DND-41 (cell line): ENCODE measurements around the gene NLRP6.

Source experiments
- EZH2 ChIP-seq: IDR thresholded peaks from 3 replicates; pipeline ENCODE4 v1.6.1; 2012; ENCODE audit warnings: borderline replicate concordance, low read depth, mild to moderate bottlenecking, moderate library complexity, low read length, inconsistent platforms; ENCODE audit not compliant: severe bottlenecking
- TF ChIP-seq, protein P1 (sequence below): IDR thresholded peaks from 2 replicates; pipeline ENCODE4 v1.5.1; 2012; ENCODE audit warnings: borderline replicate concordance, low read length, moderate library complexity, mild to moderate bottlenecking; ENCODE audit not compliant: poor library complexity, severe bottlenecking; ENCODE audit errors: extremely low read depth

DNA sequence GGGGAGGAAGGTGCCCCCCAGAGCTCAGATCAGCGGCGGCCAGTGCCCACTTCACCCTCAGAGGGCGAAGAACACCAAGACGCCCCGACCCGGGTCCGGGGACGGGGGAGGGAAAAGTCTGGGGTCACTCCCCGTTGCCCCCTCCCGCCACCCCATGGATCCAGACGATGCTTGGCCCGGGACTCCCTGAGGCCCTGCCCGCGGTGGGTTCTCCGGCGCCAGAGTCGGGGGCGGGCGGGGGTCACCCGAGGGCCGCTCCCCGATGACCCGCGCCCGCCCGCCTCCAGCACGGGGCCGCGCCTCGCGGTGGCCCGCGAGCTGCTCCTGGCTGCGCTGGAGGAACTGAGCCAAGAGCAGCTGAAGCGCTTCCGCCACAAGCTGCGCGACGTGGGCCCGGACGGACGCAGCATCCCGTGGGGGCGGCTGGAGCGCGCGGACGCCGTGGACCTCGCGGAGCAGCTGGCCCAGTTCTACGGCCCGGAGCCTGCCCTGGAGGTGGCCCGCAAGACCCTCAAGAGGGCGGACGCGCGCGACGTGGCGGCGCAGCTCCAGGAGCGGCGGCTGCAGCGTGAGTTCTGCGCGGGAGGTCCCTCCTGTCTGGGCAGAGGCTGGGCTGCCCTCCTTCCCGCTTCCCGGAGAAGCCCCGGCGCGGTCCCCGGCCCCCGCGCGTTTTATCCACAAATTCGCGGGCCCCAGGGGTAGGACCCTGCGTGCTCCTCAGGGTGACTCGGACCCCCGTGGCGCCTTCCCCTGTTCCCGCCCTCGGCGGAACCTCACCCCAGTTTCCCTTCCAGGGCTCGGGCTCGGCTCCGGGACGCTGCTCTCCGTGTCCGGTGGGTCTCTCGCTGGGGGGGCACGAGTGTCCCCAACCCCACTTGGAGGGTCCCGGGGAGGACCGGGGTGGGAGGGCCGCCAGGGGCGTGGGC, 1.1 kb downstream of the NLRP6 start:
- TF ChIP-seq, protein P1, sequence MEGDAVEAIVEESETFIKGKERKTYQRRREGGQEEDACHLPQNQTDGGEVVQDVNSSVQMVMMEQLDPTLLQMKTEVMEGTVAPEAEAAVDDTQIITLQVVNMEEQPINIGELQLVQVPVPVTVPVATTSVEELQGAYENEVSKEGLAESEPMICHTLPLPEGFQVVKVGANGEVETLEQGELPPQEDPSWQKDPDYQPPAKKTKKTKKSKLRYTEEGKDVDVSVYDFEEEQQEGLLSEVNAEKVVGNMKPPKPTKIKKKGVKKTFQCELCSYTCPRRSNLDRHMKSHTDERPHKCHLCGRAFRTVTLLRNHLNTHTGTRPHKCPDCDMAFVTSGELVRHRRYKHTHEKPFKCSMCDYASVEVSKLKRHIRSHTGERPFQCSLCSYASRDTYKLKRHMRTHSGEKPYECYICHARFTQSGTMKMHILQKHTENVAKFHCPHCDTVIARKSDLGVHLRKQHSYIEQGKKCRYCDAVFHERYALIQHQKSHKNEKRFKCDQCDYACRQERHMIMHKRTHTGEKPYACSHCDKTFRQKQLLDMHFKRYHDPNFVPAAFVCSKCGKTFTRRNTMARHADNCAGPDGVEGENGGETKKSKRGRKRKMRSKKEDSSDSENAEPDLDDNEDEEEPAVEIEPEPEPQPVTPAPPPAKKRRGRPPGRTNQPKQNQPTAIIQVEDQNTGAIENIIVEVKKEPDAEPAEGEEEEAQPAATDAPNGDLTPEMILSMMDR = no peak
- TF ChIP-seq EZH2 = no peak
